GM23248 (cell line): ENCODE measurements around the gene PPP4R1.

Experiments used
- EZH2 ChIP-seq: fragments of 200-600 bp; sonication (generic); IDR thresholded peaks from 2 replicates; pipeline ENCODE4 v1.6.1; 2018; ENCODE audit warnings: antibody characterized with exemption, mild to moderate bottlenecking; ENCODE audit not compliant: insufficient read depth, poor library complexity, severe bottlenecking
- EZH2phosphoT487 ChIP-seq: fragments of 200-600 bp; sonication (generic); IDR thresholded peaks from 2 replicates; pipeline ENCODE4 v1.6.1; 2018; ENCODE audit warnings: antibody characterized with exemption, moderate library complexity, mild to moderate bottlenecking, low read depth; ENCODE audit not compliant: insufficient read depth

DNA sequence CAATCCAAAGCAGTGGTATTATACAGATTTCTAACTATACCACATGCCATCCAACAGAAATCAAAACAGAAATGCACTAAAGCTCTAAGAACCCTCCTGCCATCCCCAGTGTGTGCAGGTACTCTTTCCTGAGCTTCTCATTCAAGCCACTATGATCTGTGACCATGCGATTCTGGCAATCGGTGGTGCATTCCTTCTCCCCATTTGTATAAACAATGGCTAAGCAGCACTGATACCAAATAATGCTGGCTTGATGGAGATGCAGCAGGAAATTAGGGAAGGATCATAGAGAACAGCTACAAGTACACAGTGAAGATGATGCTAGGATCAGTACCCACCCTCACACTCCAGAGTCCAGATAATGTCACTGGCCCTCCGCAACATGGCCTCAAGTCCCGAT, 51.8 kb downstream of the PPP4R1 start:
- TF ChIP-seq EZH2 (no peak), EZH2phosphoT487 (no peak)
